ENCODE measurements around the gene TATDN2. TPM values are rescaled to one million over a fixed set of nuclear protein-coding genes. Genes with fewer than 3 reads are reported as not detected.

The TATDN2 gene
- total RNA-seq, 1 experiment from 2014 or later: 30.4 TPM

- POLR2A ChIA-PET: no interaction called here
- DNase-seq (ENCODE audit: low read depth, low spot score) (no peak), ATAC-seq (no peak)
- no peaks in the 10 kb centered on the region for H3K27me3 ChIP-seq (ENCODE audit: control insufficient read depth, insufficient read depth, low read length)
- intact Hi-C loops (cut with micrococcal nuclease; ENCODE audit: unreplicated experiment): no loop called here
- peaks cover 9% of the 10 kb centered on the region for H3K36me3 ChIP-seq (ENCODE audit: control insufficient read depth, insufficient read depth, low read length)
- in situ Hi-C loops (cut with HindIII; ENCODE audit: low pct_unique_long_range_greater_than_20kb, low sequenced_read_pairs): no loop called here
- H3K9me3 ChIP-seq (ENCODE audit: control insufficient read depth, insufficient read depth, low read depth, low read length): no peaks in the 10 kb centered on the region
- H3K27ac ChIP-seq (ENCODE audit: low read length): no peak overlapping the region
- BruUV-seq (replicated peaks): no TSS peak
- no peak for TF ChIP-seq SIN3A (IDR thresholded peaks at IDR 0.05; ENCODE audit: borderline replicate concordance, insufficient read depth, low read depth, low read length)
- TF ChIP-seq CTCF (IDR thresholded peaks at IDR 0.05): no peak
- TF ChIP-seq TCF7L2 (IDR thresholded peaks at IDR 0.05; ENCODE audit: low read depth, low read length): no peak
- TF ChIP-seq POLR2AphosphoS5 (IDR thresholded peaks at IDR 0.05; ENCODE audit: low read depth, low read length): no peak
- no peak for TF ChIP-seq REST (IDR thresholded peaks at IDR 0.05; ENCODE audit: insufficient read depth in 1 of 2, low read depth in 2 of 2, low read length in 1 of 2)
- H3K4me1 ChIP-seq (ENCODE audit: control insufficient read depth, insufficient read depth, low read length): no peaks in the 10 kb centered on the region
- CTCF ChIA-PET: no interaction called here
- no peak overlapping the region for H3K4me3 ChIP-seq (ENCODE audit: low read depth in 2 of 2, low read length in 2 of 2)
These were observed 12.7 kb upstream of the TATDN2 start for GRCh38 chr3:10235551-10235950.

- in situ Hi-C loops (cut with HindIII; ENCODE audit: low pct_unique_long_range_greater_than_20kb, low sequenced_read_pairs) (no loop called here), intact Hi-C loops (cut with micrococcal nuclease; ENCODE audit: unreplicated experiment) (no loop called here)
- Histone ChIP-seq H3K4me1 (ENCODE audit: control insufficient read depth, insufficient read depth, low read length) (no peaks in the 10 kb centered on the region), H3K27me3 (ENCODE audit: control insufficient read depth, insufficient read depth, low read length) (no peaks in the 10 kb centered on the region), H3K36me3 (ENCODE audit: control insufficient read depth, insufficient read depth, low read length) (peaks cover 6% of the 10 kb centered on the region), H3K4me3 (ENCODE audit: low read depth in 2 of 2, low read length in 2 of 2) (no peak overlapping the region), H3K27ac (ENCODE audit: low read length) (no peak overlapping the region), H3K9me3 (ENCODE audit: control insufficient read depth, insufficient read depth, low read depth, low read length) (no peaks in the 10 kb centered on the region)
- ATAC-seq (no peak), DNase-seq (ENCODE audit: low read depth, low spot score) (no peak)
- BruUV-seq (replicated peaks): no TSS peak
- ChIA-PET POLR2A (no interaction called here), CTCF (no interaction called here)
- no peak for TF ChIP-seq REST (IDR thresholded peaks at IDR 0.05; ENCODE audit: insufficient read depth in 1 of 2, low read depth in 2 of 2, low read length in 1 of 2)
- TF ChIP-seq POLR2AphosphoS5 (IDR thresholded peaks at IDR 0.05; ENCODE audit: low read depth, low read length): no peak
- TF ChIP-seq TCF7L2 (IDR thresholded peaks at IDR 0.05; ENCODE audit: low read depth, low read length): no peak
- TF ChIP-seq CTCF (IDR thresholded peaks at IDR 0.05): no peak
- TF ChIP-seq SIN3A (IDR thresholded peaks at IDR 0.05; ENCODE audit: borderline replicate concordance, insufficient read depth, low read depth, low read length): no peak
These were observed 9.7 kb upstream of the TATDN2 start for GRCh38 chr3:10238345-10239183.
